BE2C (cell line): ENCODE data around the gene CST8.

Experiments
- DNase-seq: peaks from one replicate; pipeline ENCODE4 v3.0.0-alpha.2; 2020
- H3K27me3 ChIP-seq: fragments of 250-450 bp; sonication (Bioruptor Pico); 2 replicates; pipeline ENCODE4 v1.5.1; 2020; ENCODE audit warnings: mild to moderate bottlenecking
- H3K36me3 ChIP-seq: fragments of 250-450 bp; sonication (Bioruptor Pico); 2 replicates; pipeline ENCODE4 v1.5.1; 2020; ENCODE audit warnings: mild to moderate bottlenecking
- H3K4me1 ChIP-seq: fragments of 250-450 bp; sonication (Bioruptor Pico); 2 replicates; pipeline ENCODE4 v1.5.1; 2020
- H3K4me3 ChIP-seq: 2 replicates; pipeline ENCODE4 v1.5.1; 2011; ENCODE audit warnings: low read depth, low read length
- H3K9me3 ChIP-seq: fragments of 250-450 bp; sonication (Bioruptor Pico); 2 replicates; pipeline ENCODE4 v1.5.1; 2020
- TF ChIP-seq, protein P1 (sequence below): IDR thresholded peaks from 2 replicates; pipeline ENCODE4 v1.5.1; 2012; ENCODE audit warnings: mild to moderate bottlenecking, low read depth, low read length

CST8 gene

DNA sequence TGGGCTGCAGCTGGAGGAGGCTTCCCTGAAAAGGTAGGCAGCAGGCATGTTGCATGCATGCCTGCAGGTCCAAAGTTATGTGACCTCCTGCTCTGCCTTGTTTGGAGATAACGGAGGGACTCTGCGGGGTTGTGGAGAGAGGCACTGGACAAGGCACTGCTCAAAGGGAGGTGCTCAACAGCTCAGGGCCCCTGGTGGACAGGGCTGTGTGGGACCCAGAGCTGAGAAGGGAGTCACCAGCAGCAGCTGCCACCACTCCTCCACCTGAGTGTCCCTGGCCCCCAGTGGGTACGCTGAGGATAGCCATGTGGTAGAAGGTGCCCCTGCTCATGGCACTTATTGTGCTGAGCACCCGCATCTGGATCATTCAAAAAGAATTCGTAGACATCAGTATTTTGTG is 15.5 kb upstream of the CST8 start:
- Histone ChIP-seq H3K4me3 (no peak overlapping the region), H3K9me3 (no peaks in the 10 kb centered on the region), H3K27me3 (no peaks in the 10 kb centered on the region), H3K36me3 (no peaks in the 10 kb centered on the region), H3K4me1 (no peaks in the 10 kb centered on the region)
- TF ChIP-seq, protein P1, sequence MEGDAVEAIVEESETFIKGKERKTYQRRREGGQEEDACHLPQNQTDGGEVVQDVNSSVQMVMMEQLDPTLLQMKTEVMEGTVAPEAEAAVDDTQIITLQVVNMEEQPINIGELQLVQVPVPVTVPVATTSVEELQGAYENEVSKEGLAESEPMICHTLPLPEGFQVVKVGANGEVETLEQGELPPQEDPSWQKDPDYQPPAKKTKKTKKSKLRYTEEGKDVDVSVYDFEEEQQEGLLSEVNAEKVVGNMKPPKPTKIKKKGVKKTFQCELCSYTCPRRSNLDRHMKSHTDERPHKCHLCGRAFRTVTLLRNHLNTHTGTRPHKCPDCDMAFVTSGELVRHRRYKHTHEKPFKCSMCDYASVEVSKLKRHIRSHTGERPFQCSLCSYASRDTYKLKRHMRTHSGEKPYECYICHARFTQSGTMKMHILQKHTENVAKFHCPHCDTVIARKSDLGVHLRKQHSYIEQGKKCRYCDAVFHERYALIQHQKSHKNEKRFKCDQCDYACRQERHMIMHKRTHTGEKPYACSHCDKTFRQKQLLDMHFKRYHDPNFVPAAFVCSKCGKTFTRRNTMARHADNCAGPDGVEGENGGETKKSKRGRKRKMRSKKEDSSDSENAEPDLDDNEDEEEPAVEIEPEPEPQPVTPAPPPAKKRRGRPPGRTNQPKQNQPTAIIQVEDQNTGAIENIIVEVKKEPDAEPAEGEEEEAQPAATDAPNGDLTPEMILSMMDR = no peak
- no peak for DNase-seq

DNA sequence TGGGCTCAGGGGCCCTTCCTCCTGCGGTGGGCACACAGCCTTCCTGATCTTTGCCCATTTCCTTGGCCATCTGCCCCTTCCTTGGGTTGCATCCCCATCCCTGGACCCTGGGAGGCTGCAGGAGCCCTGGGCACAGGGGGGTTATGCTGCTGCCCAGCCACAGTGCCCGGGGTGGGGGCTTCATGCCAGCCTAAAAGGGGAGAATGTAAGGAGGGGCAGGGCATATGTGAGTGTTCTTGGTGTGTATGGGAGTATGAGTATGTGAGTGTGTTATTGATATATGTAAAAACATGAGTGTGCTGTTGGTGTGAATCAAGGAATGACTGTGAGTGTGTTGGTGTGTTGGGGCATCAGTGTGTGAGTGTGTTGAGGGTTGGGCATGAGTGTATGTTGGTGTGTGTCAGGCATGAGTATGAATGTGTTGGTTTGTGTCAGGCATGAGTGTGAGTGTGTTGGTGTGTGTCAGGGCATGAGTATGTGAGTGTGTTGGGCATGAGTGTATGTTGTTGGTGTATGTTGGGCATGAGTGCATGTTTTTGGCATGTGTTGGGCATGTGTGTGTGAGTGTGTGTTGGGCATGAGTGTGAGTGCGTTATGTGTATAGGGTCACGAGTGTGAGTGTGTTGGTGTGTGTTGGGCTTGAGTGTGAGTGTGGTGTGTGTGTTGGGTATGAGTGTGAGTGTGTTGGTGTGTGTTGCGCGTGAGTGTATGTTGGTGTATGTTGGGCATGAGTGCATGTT is 14.7 kb upstream of the CST8 start:
- TF ChIP-seq, protein P1 = no peak
- no peak overlapping the region for H3K4me3 ChIP-seq
- H3K4me1 ChIP-seq = no peaks in the 10 kb centered on the region
- H3K27me3 ChIP-seq = no peaks in the 10 kb centered on the region
- DNase-seq = no peak
- no peaks in the 10 kb centered on the region for H3K36me3 ChIP-seq
- H3K9me3 ChIP-seq = no peaks in the 10 kb centered on the region

DNA sequence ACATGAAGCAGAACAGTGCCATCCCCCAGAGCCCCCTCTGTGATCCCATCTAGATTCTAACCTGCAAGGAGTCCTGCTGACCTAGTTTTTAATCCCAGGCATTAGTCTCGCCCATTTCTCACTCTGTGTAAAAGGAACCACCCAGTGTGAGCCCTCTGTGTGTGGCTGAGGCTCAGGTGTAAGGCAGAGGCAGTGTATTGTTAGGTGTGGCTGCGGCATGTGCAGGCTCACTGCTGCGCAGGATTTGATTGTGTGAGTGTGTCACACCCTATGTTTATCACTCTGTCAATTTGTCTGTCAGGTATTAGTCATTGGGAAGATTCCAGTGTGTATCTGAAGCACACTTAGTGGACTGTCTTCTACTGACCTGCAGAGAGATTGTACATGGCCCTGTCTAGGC is 13.7 kb upstream of the CST8 start:
- Histone ChIP-seq H3K27me3 (no peaks in the 10 kb centered on the region), H3K4me1 (no peaks in the 10 kb centered on the region), H3K36me3 (no peaks in the 10 kb centered on the region), H3K4me3 (no peak overlapping the region), H3K9me3 (no peaks in the 10 kb centered on the region)
- DNase-seq = no peak
- TF ChIP-seq, protein P1 = no peak

DNA sequence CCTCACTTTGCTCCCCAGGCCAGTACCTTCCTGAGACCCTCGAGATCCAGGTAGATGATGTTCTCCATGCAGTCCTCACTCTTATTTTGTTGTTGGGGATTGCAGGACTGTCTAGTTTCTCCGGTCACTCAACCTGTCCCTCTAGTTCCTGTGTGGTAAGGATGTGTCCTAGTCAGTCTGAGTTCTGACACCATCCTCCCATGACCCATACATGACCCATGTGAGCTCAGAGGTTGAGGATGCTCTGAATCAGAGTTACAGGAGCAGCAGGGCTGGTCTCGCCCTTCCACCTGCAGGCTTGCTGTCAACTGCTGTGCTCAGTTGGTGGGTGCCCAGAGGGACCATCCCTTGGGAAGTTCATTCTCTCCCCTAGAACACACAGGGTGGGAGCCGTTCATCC is 11.9 kb upstream of the CST8 start:
- Histone ChIP-seq H3K4me3 (no peak overlapping the region), H3K27me3 (no peaks in the 10 kb centered on the region), H3K9me3 (no peaks in the 10 kb centered on the region), H3K4me1 (no peaks in the 10 kb centered on the region), H3K36me3 (no peaks in the 10 kb centered on the region)
- TF ChIP-seq, protein P1 = no peak
- no peak for DNase-seq

DNA sequence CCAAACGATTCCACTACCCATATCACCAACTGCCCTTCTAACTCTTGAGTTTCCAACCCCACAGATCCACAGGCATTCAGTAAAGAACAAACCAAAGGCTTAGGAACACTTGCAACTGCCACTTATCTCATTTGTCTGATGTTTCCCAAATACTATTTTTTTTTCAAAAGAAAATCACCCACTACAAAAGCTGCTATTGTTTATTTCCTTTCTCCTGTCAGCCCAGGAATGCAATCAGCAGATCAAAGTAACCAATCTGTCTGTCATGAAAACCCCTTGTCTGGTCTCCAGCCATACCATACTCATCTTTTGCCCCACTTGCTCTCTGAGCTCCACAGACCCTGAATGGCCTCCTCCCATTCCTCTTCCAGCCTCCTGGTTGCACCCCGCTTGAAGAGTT is 8.8 kb upstream of the CST8 start:
- no peak for DNase-seq
- TF ChIP-seq, protein P1 = no peak
- Histone ChIP-seq H3K36me3 (no peaks in the 10 kb centered on the region), H3K4me1 (no peaks in the 10 kb centered on the region), H3K4me3 (no peak overlapping the region), H3K27me3 (no peaks in the 10 kb centered on the region), H3K9me3 (no peaks in the 10 kb centered on the region)

DNA sequence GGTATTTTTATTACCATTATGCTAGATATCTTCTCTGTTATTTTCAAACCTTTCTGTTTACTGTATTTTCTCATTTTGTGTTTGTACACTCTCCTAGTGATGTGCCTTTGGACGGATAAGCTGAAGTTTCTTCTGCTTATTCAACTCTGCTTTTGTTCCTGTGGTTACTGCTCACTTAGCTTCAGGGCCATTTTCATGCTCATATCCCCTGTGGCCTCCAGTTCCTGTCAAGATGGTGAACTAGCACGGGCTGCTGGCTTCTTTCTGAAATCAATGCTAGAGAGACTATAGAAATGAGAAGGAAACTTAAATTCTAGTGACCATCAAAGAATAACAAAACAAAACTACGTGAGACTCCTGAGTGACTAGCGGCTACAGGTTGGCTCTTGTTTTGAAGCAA is 6.8 kb upstream of the CST8 start:
- TF ChIP-seq, protein P1 = no peak
- H3K9me3 ChIP-seq = no peaks in the 10 kb centered on the region
- H3K4me1 ChIP-seq = no peaks in the 10 kb centered on the region
- no peaks in the 10 kb centered on the region for H3K27me3 ChIP-seq
- no peaks in the 10 kb centered on the region for H3K36me3 ChIP-seq
- H3K4me3 ChIP-seq = no peak overlapping the region
- DNase-seq = no peak
